AG09309 (cell line): Measurements from ENCODE around the gene MRGPRF.

Experiments
- DNase-seq: peaks from one replicate; pipeline ENCODE4 v3.0.0-alpha.2; 2010; ENCODE audit warnings: low read depth
- H3K4me3 ChIP-seq: 2 replicates; pipeline ENCODE4 v1.5.1; 2011; ENCODE audit warnings: mild to moderate bottlenecking, low read depth, low read length, moderate library complexity; ENCODE audit not compliant: control insufficient read depth
- CTCF ChIP-seq: IDR thresholded peaks from 2 replicates; pipeline ENCODE4 v1.5.1; 2011; ENCODE audit warnings: mild to moderate bottlenecking, low read depth, low read length, inconsistent platforms; ENCODE audit not compliant: insufficient read depth, control insufficient read depth; ENCODE audit errors: missing control alignments

MRGPRF gene

GRCh38 chr11:69058511-69059270, 45.6 kb upstream of the MRGPRF start:
- no peak overlapping the region for H3K4me3 ChIP-seq
- DNase-seq, result no peak
- TF ChIP-seq CTCF, result no peak

- DNase-seq, result no peak
- no peak for TF ChIP-seq CTCF
- H3K4me3 ChIP-seq, result no peak overlapping the region
Observed at GRCh38 chr11:69057801-69058200, 44.8 kb upstream of the MRGPRF start.

DNA sequence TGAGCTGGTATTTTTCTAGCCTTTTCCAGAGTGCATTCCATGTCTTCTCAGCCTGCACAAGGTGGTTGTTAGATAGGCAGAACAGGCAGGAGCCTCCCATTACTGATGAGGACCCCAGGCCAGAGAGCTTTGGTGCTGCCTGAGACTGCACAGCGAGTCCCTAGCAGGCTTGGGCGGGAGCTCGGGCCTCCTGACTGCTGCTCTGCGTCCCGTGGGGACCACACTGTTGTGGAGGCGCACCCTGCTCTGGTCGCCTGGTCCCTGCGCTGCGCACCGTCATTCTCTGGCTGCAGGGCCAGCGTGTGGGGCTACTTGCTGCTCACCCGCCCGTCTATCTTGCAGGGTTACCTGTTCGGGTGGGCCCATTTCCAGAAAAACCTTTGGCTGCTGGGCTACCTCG, 44.2 kb upstream of the MRGPRF start:
- TF ChIP-seq CTCF, result no peak
- H3K4me3 ChIP-seq, result no peak overlapping the region
- no peak for DNase-seq

DNA sequence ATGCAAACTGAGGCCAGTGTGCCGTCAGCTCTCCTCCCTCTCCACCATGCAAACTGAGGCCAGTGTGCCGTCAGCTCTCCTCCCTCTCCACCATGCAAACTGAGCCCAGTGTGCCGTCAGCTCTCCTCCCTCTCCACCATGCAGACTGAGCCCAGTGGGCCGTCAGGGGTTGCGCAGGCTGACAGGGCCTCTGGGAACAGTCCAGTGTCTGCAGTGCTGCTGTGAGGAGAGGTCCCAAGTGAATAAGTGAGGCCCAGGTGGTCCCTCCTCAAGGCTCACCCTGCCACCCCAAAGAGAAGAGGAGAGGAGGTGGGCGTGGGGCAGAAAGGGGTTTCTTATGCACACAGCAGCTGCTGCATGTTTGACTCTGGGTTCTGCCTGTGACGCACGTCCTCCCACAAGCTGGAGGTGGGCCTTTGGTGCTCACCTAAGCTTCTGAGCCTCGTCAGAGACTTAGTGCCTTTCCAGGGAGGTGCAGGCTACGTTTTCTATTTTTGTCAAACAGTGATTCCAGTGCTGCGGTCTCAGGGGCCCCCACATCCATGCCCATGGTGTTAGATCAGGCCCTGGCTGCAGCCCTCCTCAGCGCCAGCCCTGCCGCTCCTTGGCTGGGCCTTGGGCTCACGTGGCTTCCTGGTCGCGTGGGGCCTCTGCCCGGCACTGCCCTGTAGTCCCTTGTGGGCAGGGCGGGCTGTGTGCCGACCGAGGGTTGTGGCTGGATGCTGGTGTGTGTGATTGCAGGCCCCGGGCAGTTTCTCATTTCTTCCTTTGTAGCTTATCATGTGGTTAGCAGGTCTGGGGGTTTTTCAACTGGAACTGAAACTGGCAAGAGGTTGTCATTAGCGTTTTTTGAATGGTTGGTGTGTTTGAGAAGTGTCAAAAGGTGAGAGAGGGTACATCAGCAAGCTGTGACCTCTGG, 42.8 kb upstream of the MRGPRF start:
- no peak for TF ChIP-seq CTCF
- DNase-seq, result no peak
- no peak overlapping the region for H3K4me3 ChIP-seq

- no peak overlapping the region for H3K4me3 ChIP-seq
- no peak for DNase-seq
- no peak for TF ChIP-seq CTCF
Observed at GRCh38 chr11:69055212-69055586, 42.2 kb upstream of the MRGPRF start.

- H3K4me3 ChIP-seq, result no peak overlapping the region
Observed at GRCh38 chr11:69054397-69055211, 41.6 kb upstream of the MRGPRF start.

More at GRCh38 chr11:69054397-69055211, 41.6 kb upstream of the MRGPRF start:
- no peak for DNase-seq
- TF ChIP-seq CTCF, result no peak
